Measurements from ENCODE around the gene CMSS1. TPM values are rescaled to one million over a fixed set of nuclear protein-coding genes. Genes with fewer than 3 reads are reported as not detected.

Gene CMSS1
- total RNA-seq, 1 experiment from 2014 or later: 48.9 TPM

- Histone ChIP-seq H3K4me3 (no peak overlapping the region), H3K27me3 (no peaks in the 10 kb centered on the region), H3K36me3 (no peaks in the 10 kb centered on the region), H3K9me3 (no peaks in the 10 kb centered on the region)
- DNase-seq: peak; percentile 36
These were observed 83.7 kb downstream of the CMSS1 start for GRCh38 chr3:99901200-99901926.

- Histone ChIP-seq H3K9me3 (no peaks in the 10 kb centered on the region), H3K27me3 (no peaks in the 10 kb centered on the region), H3K36me3 (no peaks in the 10 kb centered on the region), H3K4me3 (no peak overlapping the region)
- no peak for DNase-seq
These were observed 84.4 kb downstream of the CMSS1 start for GRCh38 chr3:99902091-99902490.

GRCh38 chr3:99903869-99904268 is 86.2 kb downstream of the CMSS1 start:
- no peaks in the 10 kb centered on the region for H3K9me3 ChIP-seq
- no peaks in the 10 kb centered on the region for H3K27me3 ChIP-seq
- no peak for DNase-seq
- H3K4me3 ChIP-seq: no peak overlapping the region
- no peaks in the 10 kb centered on the region for H3K36me3 ChIP-seq

- DNase-seq: no peak
- Histone ChIP-seq H3K27me3 (no peaks in the 10 kb centered on the region), H3K4me3 (no peak overlapping the region), H3K9me3 (no peaks in the 10 kb centered on the region), H3K36me3 (no peaks in the 10 kb centered on the region)
These were observed 90.4 kb downstream of the CMSS1 start for GRCh38 chr3:99907959-99908544.

GRCh38 chr3:99909714-99910495 is 92.2 kb downstream of the CMSS1 start:
- peak; percentile 50 for DNase-seq
- H3K27me3 ChIP-seq: no peaks in the 10 kb centered on the region
- H3K36me3 ChIP-seq: no peaks in the 10 kb centered on the region
- H3K4me3 ChIP-seq: no peak overlapping the region
- no peaks in the 10 kb centered on the region for H3K9me3 ChIP-seq

GRCh38 chr3:99910752-99911290 is 93.2 kb downstream of the CMSS1 start:
- no peak overlapping the region for H3K4me3 ChIP-seq
- H3K27me3 ChIP-seq: no peaks in the 10 kb centered on the region
- no peaks in the 10 kb centered on the region for H3K36me3 ChIP-seq
- H3K9me3 ChIP-seq: no peaks in the 10 kb centered on the region
- DNase-seq: no peak

GRCh38 chr3:99911433-99911832 is 93.8 kb downstream of the CMSS1 start:
- H3K27me3 ChIP-seq: no peaks in the 10 kb centered on the region
- no peak for DNase-seq
- no peaks in the 10 kb centered on the region for H3K36me3 ChIP-seq
- no peak overlapping the region for H3K4me3 ChIP-seq
- no peaks in the 10 kb centered on the region for H3K9me3 ChIP-seq

- Histone ChIP-seq H3K36me3 (no peaks in the 10 kb centered on the region; the same call in 1 of the 2 replicates), H3K4me3 (no peak overlapping the region), H3K27me3 (no peaks in the 10 kb centered on the region), H3K9me3 (no peaks in the 10 kb centered on the region)
- no peak for DNase-seq
These were observed 98.3 kb downstream of the CMSS1 start for GRCh38 chr3:99915906-99916432.

GRCh38 chr3:99918715-99919114 is 101.1 kb downstream of the CMSS1 start:
- Histone ChIP-seq H3K4me3 (no peak overlapping the region), H3K9me3 (no peaks in the 10 kb centered on the region), H3K36me3 (no peaks in the 10 kb centered on the region; the same call in 1 of the 2 replicates), H3K27me3 (no peaks in the 10 kb centered on the region)
- no peak for DNase-seq

- no peaks in the 10 kb centered on the region for H3K9me3 ChIP-seq
- DNase-seq: no peak
- H3K36me3 ChIP-seq: no peaks in the 10 kb centered on the region; the same call in 1 of the 2 replicates
- no peaks in the 10 kb centered on the region for H3K27me3 ChIP-seq
- H3K4me3 ChIP-seq: no peak overlapping the region
These were observed 102.0 kb downstream of the CMSS1 start for GRCh38 chr3:99919694-99920093.

GRCh38 chr3:99920481-99921376 is 103.1 kb downstream of the CMSS1 start:
- Histone ChIP-seq H3K4me3 (no peak overlapping the region), H3K27me3 (no peaks in the 10 kb centered on the region), H3K9me3 (no peaks in the 10 kb centered on the region), H3K36me3 (no peaks in the 10 kb centered on the region; the same call in 1 of the 2 replicates)
- DNase-seq: peak; percentile 79

- H3K9me3 ChIP-seq: no peaks in the 10 kb centered on the region
These were observed 103.7 kb downstream of the CMSS1 start for GRCh38 chr3:99921377-99921695.

GRCh38 chr3:99921986-99922385 is 104.3 kb downstream of the CMSS1 start:
- Histone ChIP-seq H3K4me3 (no peak overlapping the region), H3K36me3 (no peaks in the 10 kb centered on the region; the same call in 1 of the 2 replicates), H3K9me3 (no peaks in the 10 kb centered on the region), H3K27me3 (no peaks in the 10 kb centered on the region)
- DNase-seq: peak; percentile 69

More at GRCh38 chr3:99921377-99921695, 103.7 kb downstream of the CMSS1 start:
- Histone ChIP-seq H3K36me3 (no peaks in the 10 kb centered on the region; the same call in 1 of the 2 replicates), H3K27me3 (no peaks in the 10 kb centered on the region), H3K4me3 (no peak overlapping the region)
- no peak for DNase-seq

- Histone ChIP-seq H3K27me3 (no peaks in the 10 kb centered on the region), H3K36me3 (no peaks in the 10 kb centered on the region; the same call in 1 of the 2 replicates), H3K9me3 (no peaks in the 10 kb centered on the region), H3K4me3 (no peak overlapping the region)
- DNase-seq: no peak
These were observed 106.2 kb downstream of the CMSS1 start for GRCh38 chr3:99923873-99924272.

GRCh38 chr3:99925584-99926230 is 108.0 kb downstream of the CMSS1 start:
- Histone ChIP-seq H3K36me3 (no peaks in the 10 kb centered on the region; the same call in 1 of the 2 replicates), H3K27me3 (no peaks in the 10 kb centered on the region), H3K9me3 (no peaks in the 10 kb centered on the region), H3K4me3 (no peak overlapping the region)
- peak; percentile 90 for DNase-seq

All from MG63 (cell line).